ENCODE results near the gene MSMB.

Gene MSMB

GRCh38 chr10:46033602-46034011 lies 12.5 kb downstream of the MSMB start:
- DNase-seq (ENCODE audit: low spot score) = peak; percentile 88

- no peak for DNase-seq (ENCODE audit: low spot score)
Observed at GRCh38 chr10:46031648-46032532, 14.2 kb downstream of the MSMB start.

- peak; percentile 99 for DNase-seq (ENCODE audit: low spot score)
Observed at GRCh38 chr10:46030091-46030937, 15.8 kb downstream of the MSMB start, which contains the start of gene NCOA4. Gene NCOA4, minus strand, starts transcription at chr10:46030623. Its CDS starts 13,943 bp downstream, at chr10:46016680.

GRCh38 chr10:46029461-46030030 lies 16.5 kb downstream of the MSMB start:
- no peak for DNase-seq (ENCODE audit: low spot score)

- DNase-seq (ENCODE audit: low spot score) = peak; percentile 59
Observed at GRCh38 chr10:46028584-46029460, 17.2 kb downstream of the MSMB start.

GRCh38 chr10:46026106-46026505 lies 20.0 kb downstream of the MSMB start:
- DNase-seq (ENCODE audit: low spot score) = no peak

- DNase-seq (ENCODE audit: low spot score) = no peak
Observed at GRCh38 chr10:46025406-46025805, 20.7 kb downstream of the MSMB start.

GRCh38 chr10:46024948-46025347 lies 21.1 kb downstream of the MSMB start:
- no peak for DNase-seq (ENCODE audit: low spot score)

GRCh38 chr10:46022978-46023702 lies 22.9 kb downstream of the MSMB start:
- DNase-seq (ENCODE audit: low spot score) = peak; percentile 82

GRCh38 chr10:46020344-46020657 lies 25.8 kb downstream of the MSMB start:
- no peak for DNase-seq (ENCODE audit: low spot score)

GRCh38 chr10:46019569-46020343 lies 26.3 kb downstream of the MSMB start:
- peak; percentile 8 for DNase-seq (ENCODE audit: low spot score)

- no peak for DNase-seq (ENCODE audit: low spot score)
Observed at GRCh38 chr10:46019177-46019528, 26.9 kb downstream of the MSMB start.

- peak; percentile 9 for DNase-seq (ENCODE audit: low spot score)
Observed at GRCh38 chr10:46018453-46019176, 27.5 kb downstream of the MSMB start.

- DNase-seq (ENCODE audit: low spot score) = no peak
Observed at GRCh38 chr10:46017733-46018132, 28.3 kb downstream of the MSMB start.

GRCh38 chr10:46016811-46017210 lies 29.3 kb downstream of the MSMB start:
- no peak for DNase-seq (ENCODE audit: low spot score)

- no peak for DNase-seq (ENCODE audit: low spot score)
Observed at GRCh38 chr10:46016190-46016589, 29.9 kb downstream of the MSMB start.

- peak; percentile 11 for DNase-seq (ENCODE audit: low spot score)
Observed at GRCh38 chr10:46014683-46015405, 31.2 kb downstream of the MSMB start.

- no peak for DNase-seq (ENCODE audit: low spot score)
Observed at GRCh38 chr10:46014206-46014605, 31.9 kb downstream of the MSMB start.

- DNase-seq (ENCODE audit: low spot score) = no peak
Observed at GRCh38 chr10:46012746-46013145, 33.3 kb downstream of the MSMB start.

Measured in hepatic stellate cell (primary cell).